Stimulated activated CD8-positive, alpha-beta memory T cell treated with anti-CD3 and anti-CD28 coated beads, Interleukin-15, amount 100 ng/mL, for 4 hours (primary cell): ENCODE results near the gene WWOX.

Experiments
- DNase-seq, 2 donors: peaks; one replicate each; pipeline ENCODE4 v3.0.0-alpha.2; 2020; ENCODE audit warnings: low read depth in 2 of 2

WWOX gene

DNA sequence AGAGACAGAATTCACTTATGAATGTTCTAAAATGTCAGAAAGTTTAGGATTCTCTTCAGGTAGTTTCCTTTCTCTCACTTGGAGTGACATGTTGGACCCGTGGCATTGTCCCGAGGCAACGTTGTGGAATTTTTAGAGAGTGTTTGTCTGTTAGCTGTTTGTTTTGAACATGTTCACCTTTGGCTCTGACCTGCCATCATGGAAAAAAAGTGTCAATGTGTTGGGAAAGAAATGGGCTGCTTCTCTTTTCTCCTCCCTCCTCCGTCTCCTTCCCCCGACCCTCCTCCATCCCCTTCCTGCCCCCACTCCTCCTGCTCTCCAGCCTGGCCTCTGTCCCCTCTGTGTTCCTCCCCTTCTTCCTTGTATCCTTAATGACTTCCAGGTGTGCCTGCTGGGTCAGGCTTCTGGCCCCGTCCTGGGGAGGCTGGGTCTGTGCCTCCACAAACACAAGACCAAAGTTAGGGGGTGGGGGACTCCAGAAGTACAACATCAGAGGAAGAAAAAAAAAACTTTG, 1038.0 kb downstream of the WWOX start:
- DNase-seq: no peak

DNA sequence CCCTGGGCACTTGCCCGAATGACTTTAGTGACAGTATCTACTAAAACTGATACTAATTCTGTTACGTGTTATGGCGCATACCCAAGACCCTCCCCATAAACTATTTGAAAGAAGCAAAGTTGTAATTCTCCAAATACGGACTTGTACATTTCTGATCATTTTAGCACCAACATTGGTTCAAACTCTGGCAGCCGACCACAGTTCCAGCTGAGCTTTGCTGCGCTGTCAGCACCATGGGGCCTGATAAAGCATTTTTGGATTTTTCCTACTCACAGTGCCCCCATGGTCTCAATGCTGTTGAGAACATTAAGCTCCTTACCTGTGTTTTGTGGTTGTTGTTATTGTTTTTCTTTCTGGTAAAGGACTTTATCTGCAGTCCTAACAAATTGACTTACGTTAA, 1040.3 kb downstream of the WWOX start:
- DNase-seq: no peak

DNA sequence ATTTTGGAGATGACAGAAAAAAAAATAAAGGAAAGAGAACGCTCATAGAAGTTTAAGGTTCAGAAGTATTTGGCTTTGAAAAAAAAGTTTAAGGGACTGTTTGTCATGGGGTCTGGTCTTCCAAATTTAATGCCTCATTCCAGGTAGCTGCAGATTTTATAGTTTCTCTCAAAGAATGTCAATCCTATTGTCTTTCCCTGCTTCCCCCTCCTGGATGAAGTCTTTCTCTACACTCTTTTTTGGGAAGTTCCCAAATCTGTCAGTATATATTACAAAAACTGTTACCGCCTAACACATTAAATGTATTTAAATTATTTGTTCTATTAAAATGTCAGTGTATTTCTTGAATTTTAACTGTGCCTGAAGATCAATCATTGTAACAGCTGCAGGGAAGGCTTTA, 1043.6 kb downstream of the WWOX start:
- DNase-seq: no peak

DNA sequence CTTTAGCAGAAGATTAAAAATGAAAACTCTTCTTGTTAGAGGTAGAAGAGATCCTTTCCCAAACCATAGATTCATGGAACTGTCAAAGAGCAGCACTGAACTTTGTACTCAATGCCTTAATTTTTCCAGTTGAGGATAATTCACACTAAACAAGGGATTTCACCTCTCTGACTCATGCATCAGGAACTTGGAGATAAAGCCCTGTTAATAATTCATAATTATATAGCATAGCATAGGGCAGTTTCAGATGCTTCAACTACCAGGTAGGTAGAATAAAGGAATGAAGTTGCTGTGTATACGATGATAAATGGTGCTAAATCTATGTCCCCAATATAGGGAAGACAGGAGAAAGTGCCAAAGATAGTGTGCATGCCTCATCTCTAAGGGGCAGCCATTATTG, 1050.7 kb downstream of the WWOX start:
- DNase-seq: no peak

DNA sequence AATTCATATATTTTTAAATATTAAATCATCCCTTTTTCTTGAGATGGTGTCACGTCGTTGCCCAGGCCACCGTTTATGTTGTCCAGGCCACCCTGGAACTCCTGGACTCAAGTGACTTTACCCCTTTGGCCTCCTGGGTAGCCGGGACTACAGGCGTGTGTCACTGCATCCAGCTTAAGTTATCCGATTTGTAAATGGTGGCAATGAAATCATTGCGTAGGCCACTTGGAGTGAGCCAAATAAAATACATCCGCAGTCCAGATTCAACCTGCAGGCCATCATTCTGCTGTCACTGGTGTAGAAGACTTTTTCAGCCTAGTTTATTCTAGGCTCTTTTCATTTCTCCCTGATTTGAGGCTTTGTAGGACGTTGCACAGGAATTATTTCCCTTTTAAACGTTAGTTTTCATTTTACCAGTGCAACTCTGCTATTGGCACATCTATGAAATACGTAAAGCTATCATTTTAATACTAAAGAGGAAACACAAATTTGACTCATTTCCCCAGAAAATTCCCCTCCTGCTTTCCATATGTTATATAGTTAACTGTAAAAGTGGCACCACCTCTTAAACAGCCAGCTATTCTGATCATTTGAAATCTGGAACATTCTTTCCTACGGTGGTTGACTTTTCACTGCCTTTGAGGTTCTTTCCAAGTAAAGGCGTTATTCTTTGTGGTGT, 1051.3 kb downstream of the WWOX start:
- DNase-seq: no peak

DNA sequence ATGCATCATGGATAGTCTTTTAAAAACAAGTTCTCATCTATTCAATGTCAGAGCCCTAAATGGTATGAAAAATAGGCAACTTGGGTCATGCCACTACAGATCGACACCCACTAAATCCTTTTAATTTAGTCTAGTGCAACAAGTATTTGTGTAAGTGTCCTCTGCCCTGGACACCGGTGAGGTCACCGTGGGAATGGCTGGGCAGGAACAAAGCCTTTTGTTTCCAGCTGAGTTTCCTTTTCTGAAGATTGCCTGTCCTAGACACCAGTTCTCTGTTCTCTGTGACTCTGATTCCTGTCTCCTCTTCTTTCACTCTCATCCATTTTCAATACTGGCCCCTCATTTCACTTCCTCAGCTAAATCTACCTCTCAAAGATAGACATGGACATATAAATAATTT, 1054.6 kb downstream of the WWOX start:
- no peak for DNase-seq

DNA sequence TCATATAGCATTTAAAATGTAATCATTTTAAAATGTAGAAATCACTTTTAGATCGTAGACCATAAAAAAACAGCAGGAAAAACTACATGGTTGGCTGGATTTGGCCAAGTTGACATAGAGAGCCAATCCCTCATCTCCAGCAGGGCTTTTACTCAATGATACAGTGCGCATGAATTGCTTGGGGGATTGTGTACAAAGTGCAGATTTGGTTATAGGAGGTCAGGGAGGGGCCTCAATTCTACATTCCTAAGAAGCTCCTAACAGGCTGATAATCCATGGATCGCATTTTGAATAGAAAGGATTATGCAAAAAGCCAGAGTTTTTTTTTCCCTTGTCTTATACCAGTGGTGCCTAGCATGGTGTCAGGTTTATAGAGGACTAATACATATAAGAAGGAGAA, 1056.0 kb downstream of the WWOX start:
- DNase-seq: no peak

DNA sequence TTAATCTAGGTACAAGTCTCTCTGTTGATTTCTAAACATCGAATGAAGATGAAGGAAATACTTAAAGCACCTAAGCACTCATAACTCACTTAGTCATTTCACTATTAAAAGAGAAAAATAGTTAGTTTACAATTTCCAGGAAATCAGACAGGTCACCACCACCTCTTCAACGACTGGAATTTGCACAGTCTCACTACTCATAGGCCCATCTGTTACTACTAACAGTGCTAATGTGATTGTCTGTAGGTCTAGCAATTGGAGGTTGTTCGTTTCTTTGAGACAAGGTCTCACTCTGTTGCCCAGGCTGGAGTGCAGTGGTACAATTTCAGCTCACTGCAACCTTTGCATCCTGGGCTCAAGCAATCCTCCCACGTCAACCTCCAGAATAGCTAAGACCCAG, 1056.5 kb downstream of the WWOX start:
- no peak for DNase-seq

DNA sequence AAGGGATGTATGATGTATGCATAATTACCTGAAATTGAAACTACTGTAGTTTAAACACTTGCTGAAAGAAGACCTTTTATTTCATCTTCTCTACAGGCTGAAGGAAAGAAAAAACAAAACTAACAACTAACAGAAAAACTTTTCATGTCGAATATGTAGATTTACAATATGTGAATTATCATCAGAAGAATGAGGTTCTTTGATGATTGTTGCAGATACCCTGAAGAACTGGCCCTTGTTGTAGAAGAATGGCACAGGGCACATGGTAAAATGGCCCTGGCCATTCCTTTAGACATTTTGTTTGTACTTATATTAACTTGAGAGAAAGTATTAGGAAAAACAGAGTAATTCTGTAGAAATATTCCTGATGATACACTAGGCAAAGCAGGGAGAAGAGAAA, 1057.3 kb downstream of the WWOX start:
- no peak for DNase-seq

DNA sequence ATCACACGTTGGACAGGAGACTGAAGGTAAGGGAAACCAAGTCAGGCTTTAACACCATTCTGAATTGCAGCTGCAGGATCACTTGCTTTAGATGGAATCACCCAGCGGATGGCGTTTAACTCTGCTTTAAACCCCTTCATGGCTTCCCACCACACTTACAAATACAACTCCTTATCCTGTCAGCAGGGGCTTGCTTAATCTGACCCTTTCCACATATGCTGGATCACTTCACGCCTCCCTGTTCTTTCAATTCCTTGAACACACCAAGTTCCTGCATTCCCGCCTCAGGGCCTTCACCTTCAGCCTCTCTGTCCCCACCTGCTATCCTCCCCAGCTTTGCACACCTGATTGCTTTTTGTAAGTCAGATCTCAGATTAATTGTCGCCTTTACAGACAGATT, 1058.9 kb downstream of the WWOX start:
- no peak for DNase-seq

DNA sequence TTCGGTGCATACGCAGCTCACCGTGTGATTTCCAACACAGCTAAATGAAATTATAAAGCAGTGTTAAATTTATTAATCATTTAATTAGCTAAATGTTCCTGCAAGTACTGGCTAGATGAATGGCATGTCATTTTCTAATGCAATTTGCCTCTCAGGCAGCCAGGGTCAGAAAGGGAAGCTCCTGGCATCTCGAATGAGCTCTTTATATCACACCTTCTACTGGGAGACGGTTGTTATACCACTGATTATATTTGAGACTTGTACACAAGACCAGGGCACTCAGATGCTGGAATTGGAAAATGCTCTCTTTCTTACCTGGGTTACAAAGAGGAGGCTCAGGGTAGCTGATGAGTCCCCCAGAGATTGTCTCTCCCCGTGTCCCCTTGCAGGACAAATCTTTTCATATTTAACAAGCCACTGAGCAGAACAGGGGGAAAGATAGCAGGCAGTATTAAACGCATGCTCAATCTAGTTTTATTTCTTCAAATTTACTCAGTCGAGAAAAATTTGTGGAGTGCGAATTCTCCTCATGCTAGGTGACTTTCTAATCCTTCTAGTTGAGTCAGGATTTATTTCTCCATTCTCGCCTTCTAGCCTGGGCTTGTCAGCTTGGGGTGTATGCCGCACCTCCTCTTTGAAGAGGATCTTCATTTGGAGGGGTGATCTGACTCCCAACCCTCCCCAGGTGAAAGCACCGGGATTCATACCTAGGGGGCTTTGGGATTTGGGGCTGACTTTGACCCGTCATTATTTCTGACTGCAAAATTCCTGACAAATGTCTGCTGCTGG, 1060.0 kb downstream of the WWOX start:
- DNase-seq: no peak

DNA sequence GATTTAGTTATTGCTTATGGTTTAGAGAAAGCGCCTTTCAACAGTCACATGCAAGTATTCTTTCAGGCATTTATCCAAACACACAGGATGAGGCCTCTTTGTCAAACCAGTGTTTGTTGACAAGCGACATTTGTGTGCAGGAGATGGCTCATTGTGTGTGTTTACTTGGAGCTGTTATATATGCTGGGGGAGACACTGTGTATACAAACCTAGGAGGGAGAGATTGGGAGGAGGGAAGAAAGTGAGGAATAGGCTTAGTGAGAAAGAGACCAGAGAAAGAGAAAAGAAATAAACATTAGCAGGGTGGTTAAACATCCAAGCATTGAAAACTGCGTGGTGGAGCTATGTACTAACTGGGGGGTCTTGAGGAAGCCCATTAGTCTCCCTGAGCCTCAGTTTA, 1063.5 kb downstream of the WWOX start:
- no peak for DNase-seq

DNA sequence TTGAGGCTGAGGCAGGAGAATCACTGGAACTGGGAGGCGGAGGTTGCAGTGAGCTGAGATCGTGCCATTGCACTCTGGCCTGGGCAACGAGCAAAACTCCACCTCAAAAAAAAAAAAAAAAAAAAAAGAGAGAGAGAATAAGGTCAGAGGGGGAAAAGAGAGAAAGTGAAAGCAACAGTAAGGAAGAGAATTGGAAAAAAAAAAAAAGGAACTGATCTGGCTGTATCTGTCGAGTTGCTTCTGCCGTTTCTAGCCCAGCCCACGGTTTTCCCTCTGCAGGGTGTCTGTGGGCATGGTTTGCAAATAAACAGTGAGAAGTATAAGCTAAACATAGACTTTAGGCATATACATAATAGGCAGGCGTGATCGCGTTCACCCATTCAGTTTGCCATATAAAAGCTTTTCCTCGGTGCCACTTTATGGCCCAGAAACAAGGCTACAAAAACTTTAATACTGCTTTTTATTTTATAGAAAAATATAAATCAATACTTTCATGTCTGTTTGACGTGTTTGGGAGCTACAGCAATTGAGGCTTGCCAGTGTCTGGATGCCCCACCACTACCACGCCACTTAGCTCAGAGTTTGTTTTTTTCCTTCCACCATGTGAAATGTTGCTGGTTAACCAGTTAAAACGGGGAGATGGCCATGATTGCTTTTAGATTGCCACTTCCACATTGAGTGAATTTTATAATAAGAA, 1064.4 kb downstream of the WWOX start:
- no peak for DNase-seq

DNA sequence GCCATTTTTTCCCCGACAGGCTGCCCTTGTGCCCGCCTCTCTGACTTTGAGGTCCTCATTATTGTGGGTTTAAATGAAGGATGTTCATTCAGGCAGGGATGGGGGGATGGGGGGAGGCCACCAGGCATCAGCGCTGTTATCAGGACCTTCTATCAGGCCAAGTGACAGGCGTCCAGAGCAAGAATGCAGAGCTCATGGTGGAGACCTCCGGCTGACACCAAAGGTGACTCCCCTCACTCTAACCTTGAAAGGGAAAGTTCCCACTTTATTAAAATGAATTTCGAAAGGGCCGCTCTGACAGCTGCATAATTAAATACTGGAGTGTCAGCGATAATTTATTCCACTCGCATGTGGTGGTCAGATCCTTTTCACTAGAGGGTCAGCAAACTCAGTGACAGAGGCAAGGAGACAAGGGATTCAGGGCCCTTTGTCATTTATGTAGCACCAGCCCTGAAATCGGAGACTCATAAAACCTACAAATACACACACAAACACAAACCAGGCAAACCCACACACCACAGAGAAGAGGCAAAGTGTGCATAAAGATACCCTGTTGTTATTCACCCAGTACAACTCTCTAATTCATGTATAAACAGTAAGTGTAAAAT, 1065.0 kb downstream of the WWOX start:
- DNase-seq: no peak

DNA sequence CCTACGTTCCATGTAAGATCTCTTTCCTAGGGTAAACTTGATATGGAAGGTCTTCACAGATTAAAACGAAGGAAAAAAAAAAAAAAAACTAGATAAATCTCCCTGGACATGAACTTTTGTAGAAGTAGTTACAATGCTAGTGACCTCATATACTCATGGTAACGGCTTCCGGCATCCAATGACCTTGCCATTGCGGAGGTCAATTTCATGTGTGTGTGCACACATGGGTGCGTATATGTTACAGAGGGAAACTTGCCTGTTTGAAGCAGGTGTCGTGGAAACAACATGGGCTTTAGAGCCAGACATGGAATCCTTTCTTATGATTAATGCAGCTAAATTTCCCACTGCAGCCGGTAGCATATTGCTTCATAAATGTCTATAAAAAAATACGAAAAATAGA, 1065.6 kb downstream of the WWOX start:
- no peak for DNase-seq

DNA sequence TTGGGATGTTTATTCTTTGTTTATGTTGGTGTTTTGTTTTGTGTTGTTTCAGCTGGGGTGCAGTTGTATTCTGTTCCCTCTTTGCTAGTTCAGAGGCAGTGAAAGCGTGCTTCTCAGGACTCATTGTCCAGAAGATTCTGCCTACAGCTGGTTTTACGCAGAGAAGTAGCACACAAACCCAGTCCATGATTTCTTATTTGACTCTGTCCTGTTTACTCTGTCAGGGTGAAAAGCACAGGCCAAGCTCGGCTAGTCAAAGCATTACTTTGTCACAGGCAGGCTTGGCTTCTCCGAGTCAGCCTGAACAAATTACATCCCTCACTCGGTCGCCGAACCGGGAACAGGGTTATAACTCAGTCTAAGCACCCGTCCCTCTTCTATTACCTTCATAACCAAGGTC, 1066.1 kb downstream of the WWOX start:
- no peak for DNase-seq

DNA sequence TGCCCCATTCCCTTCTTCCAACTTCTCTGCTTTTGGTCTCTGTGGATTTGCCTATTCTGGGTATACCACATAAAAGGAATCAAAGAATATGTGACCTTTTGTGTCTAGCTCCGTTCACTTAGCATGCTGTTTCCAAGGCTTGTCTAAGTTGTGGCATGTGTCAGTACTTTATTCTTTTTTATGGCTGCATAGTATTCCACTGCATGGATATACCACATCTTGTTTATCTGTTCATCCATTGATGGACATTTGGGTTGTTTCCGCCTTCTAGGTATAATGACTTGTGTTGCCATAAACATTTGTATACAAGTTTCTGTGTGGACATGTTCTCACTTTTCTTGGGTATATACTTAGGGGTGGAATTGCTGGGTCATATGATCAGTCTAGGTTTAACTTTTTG, 1068.4 kb downstream of the WWOX start:
- no peak for DNase-seq

DNA sequence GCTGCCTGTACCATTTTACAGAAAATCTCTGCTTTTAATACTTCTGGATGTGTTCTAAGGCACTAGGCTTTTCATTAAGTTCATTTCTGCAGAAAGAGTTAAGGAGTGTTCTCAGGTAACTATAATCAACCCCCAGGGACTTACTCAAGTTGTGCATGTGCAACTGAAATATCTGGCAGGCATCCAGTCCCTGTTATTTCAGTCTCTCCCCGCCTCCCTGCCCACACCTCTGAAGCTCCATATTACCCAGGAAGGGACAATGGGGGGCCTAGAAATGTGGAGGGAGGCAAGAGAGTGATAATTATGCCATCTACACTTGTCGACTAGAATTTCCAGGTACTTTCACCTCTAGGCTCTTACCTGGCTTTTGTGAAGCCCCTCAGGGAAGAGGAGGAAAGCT, 1068.9 kb downstream of the WWOX start:
- DNase-seq: no peak

DNA sequence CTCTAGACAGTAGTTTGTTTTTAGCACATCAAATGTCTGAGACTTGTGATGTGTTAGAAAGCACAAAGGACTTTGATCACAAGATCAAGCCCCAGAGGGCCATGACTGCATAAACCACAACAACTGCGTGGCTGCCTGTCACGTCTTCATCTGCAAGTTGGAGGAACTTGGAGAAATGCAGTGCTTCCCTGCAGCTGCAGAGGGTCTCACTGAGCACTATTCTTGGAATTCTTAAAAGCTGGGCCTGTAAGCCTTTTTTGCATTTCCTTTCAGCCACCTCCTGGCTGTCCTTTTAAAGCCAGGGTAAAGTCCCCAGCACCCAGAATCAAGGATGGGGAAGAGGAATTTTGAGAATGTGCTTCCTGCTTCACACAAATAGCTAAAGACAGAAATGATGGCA, 1069.8 kb downstream of the WWOX start:
- no peak for DNase-seq

DNA sequence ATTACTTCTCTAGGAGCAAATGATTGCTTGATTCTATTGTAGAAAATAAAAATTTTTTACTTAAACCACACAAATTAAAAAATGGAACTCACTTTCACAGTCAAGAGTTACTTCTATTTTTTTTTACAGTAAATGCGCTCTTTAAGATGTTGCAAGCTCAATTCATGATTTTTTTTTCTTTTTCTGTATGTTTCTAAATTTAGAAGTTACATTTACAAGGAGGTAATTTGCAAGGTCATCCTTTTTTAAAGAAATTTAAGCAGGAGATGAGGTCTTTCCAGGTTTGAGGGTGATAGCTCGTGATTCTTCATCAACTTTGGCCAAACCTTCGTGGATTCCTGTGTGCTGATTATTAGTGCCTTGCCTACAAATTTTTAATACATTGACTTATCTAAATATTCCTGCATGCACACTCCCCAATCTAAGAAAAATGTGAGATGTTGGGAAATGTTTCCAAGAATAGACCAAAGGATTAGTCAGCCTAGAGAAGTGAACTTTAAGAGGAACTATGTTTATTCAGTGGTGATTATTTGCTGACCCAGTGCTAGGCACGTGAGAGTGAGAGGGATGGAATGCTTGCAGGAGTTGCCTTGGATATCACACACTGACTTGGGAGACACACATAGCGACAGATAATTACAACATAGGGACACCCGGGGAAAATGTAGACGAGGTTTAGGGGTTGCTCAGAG, 1071.2 kb downstream of the WWOX start:
- no peak for DNase-seq

DNA sequence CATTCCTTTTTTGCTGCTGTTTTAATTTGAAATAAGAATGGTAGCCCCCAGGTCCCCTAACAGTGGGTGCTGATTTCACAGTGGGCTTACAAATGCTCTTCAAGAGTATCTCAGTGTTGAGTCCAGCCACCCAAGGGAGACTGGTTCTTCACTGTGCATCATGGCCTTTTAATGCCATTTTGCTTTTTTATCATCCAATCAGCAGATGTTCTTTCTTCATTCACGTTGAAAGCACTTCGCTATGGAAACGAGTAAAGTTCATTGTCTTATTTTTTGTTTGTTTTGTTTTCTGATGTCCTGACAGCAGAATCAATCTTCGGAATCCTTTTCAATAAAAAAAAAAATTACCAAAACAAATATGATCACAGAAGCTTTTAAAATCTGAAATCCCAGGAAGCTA, 1072.0 kb downstream of the WWOX start:
- DNase-seq: no peak
